Thyroid gland (tissue), 4 donors: ENCODE results near the gene RIPOR3.

Source experiments
- POLR2A ChIP-seq, 2 donors: fragments of 450-650 bp; IDR thresholded peaks; one replicate each; pipeline ENCODE4 v1.6.1; 2017; ENCODE audit warnings: antibody characterized with exemption in 2 of 2, mild to moderate bottlenecking in 2 of 2, moderate library complexity in 1 of 2
- TF ChIP-seq, protein P1 (sequence below), 6 experiments: fragments of 200-600 bp in 3 of 6; fragments of 450-650 bp in 3 of 6; sonication (generic) in 3 of 6; IDR thresholded peaks; one replicate each; pipeline ENCODE4 v1.5.1; 2016 to 2019; ENCODE audit warnings: antibody characterized with exemption in 6 of 6, mild to moderate bottlenecking in 2 of 6, inconsistent platforms in 1 of 6, moderate library complexity in 1 of 6

DNA sequence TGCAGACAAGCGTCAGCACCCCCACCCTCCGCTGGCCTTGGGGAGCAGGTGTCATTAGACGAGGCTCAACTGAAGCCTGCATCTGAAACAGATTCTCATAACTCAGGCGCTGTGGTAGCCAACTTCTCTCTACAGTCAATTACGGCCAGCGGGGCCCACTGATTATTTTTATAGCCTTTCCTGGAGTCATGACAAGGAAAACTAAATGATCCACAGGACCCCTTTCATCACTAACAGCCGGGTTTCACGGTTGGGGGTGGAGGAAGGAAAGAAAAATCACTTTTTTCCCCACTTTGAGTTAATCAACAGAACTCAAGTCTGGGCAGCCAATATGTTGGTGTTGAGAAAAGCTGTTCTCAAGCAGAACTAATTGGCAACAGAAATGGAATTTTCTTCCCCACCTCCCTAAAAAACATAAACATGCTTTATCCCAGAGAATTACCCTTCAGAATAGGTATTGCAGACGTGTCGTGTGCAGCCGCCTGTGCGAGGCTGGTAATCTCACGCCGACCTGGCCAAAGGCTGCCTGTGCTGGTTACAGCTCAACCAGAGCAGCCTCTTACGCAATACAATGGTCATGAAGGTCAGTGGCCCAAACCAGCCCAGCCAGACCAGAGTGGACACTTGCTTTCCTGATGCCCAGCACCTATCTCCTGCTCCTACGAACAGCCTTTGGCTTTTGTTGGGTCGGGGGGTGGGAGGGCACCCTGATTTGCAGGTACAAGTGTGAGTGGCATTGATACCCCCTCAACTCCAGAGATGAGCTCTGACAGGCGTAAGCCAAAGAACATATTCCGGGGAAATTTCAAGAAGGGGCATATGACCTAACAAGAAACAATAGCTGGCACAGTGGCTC lies 11.0 kb downstream of the RIPOR3 start:
- TF ChIP-seq, protein P1, sequence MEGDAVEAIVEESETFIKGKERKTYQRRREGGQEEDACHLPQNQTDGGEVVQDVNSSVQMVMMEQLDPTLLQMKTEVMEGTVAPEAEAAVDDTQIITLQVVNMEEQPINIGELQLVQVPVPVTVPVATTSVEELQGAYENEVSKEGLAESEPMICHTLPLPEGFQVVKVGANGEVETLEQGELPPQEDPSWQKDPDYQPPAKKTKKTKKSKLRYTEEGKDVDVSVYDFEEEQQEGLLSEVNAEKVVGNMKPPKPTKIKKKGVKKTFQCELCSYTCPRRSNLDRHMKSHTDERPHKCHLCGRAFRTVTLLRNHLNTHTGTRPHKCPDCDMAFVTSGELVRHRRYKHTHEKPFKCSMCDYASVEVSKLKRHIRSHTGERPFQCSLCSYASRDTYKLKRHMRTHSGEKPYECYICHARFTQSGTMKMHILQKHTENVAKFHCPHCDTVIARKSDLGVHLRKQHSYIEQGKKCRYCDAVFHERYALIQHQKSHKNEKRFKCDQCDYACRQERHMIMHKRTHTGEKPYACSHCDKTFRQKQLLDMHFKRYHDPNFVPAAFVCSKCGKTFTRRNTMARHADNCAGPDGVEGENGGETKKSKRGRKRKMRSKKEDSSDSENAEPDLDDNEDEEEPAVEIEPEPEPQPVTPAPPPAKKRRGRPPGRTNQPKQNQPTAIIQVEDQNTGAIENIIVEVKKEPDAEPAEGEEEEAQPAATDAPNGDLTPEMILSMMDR (IDR thresholded peaks at IDR 0.05) = no peak
- TF ChIP-seq POLR2A (IDR thresholded peaks at IDR 0.05) = no peak
